Liver (tissue), 9 donors: Measurements from ENCODE around the gene DGKD. TPM values are rescaled to one million over a fixed set of nuclear protein-coding genes. Genes with fewer than 3 reads are reported as not detected.

Experiments
- DNase-seq: peaks from one replicate; pipeline ENCODE4 v3.0.0-alpha.2; 2017; ENCODE audit warnings: low spot score
- H3K27ac ChIP-seq, 2 donors: one replicate each; pipeline ENCODE4 v1.7.0; 2013; ENCODE audit warnings: inconsistent platforms in 2 of 2, low read length in 2 of 2, control low read depth in 1 of 2, low read depth in 1 of 2, mild to moderate bottlenecking in 1 of 2
- H3K27me3 ChIP-seq, 4 donors: one replicate each; pipeline versions ENCODE4 v1.6.1 to v1.7.0; 2013; ENCODE audit warnings: low read length in 3 of 4, inconsistent platforms in 1 of 4, mild to moderate bottlenecking in 1 of 4, moderate library complexity in 1 of 4; ENCODE audit not compliant: control insufficient read depth in 4 of 4, insufficient read depth in 4 of 4
- H3K36me3 ChIP-seq, 4 donors: one replicate each; pipeline versions ENCODE4 v1.6.1 to v1.7.0; 2013; ENCODE audit warnings: low read length in 3 of 4, mild to moderate bottlenecking in 3 of 4, low read depth in 1 of 4, moderate library complexity in 1 of 4; ENCODE audit not compliant: control insufficient read depth in 4 of 4, insufficient read depth in 3 of 4
- H3K4me1 ChIP-seq, 4 donors: one replicate each; pipeline versions ENCODE4 v1.6.1 to v1.7.0; 2013; ENCODE audit warnings: low read length in 3 of 4, mild to moderate bottlenecking in 3 of 4, moderate library complexity in 1 of 4; ENCODE audit not compliant: control insufficient read depth in 4 of 4, insufficient read depth in 4 of 4
- H3K4me3 ChIP-seq, 3 donors: one replicate each; pipeline versions ENCODE4 v1.6.1 to v1.7.0; 2013; ENCODE audit warnings: low read length in 3 of 3, control low read depth in 1 of 3, low read depth in 1 of 3, mild to moderate bottlenecking in 1 of 3
- H3K9ac ChIP-seq, 2 donors: one replicate each; pipeline ENCODE4 v1.7.0; 2013; ENCODE audit warnings: low read length in 2 of 2, mild to moderate bottlenecking in 2 of 2, moderate library complexity in 2 of 2, control low read depth in 1 of 2, low read depth in 1 of 2
- H3K9me3 ChIP-seq, 4 donors: one replicate each; pipeline versions ENCODE4 v1.6.1 to v1.7.0; 2013; ENCODE audit warnings: low read length in 3 of 4; ENCODE audit not compliant: control insufficient read depth in 4 of 4
- ATF3 ChIP-seq: IDR thresholded peaks from 2 replicates; pipeline ENCODE4 v1.6.1; 2016; ENCODE audit warnings: antibody characterized with exemption
- CTCF ChIP-seq: fragments of 150-350 bp; IDR thresholded peaks from 2 replicates; pipeline ENCODE4 v1.5.1; 2017; ENCODE audit warnings: improper control_type of control experiment, low read depth, low read length; ENCODE audit not compliant: missing input control
- EGR1 ChIP-seq, 2 donors: IDR thresholded peaks; 2 replicates each; pipeline ENCODE4 v1.6.1; 2016 to 2018; ENCODE audit warnings: antibody characterized with exemption in 2 of 2, low read depth in 2 of 2
- FOXA1 ChIP-seq: IDR thresholded peaks from 2 replicates; pipeline ENCODE4 v1.6.1; 2016; ENCODE audit warnings: antibody characterized with exemption
- FOXA2 ChIP-seq: IDR thresholded peaks from 2 replicates; pipeline ENCODE4 v1.6.1; 2016; ENCODE audit warnings: antibody characterized with exemption
- GABPA ChIP-seq, 2 donors: IDR thresholded peaks in 1 of 2; conservative IDR thresholded peaks in 1 of 2; 2 replicates each; pipeline ENCODE4 v1.6.1; 2016; ENCODE audit warnings: antibody characterized with exemption in 2 of 2, mild to moderate bottlenecking in 1 of 2, moderate library complexity in 1 of 2
- HNF4A ChIP-seq, 2 donors: conservative IDR thresholded peaks; 2 replicates each; pipeline ENCODE4 v1.6.1; 2016; ENCODE audit warnings: antibody characterized with exemption in 2 of 2, mild to moderate bottlenecking in 2 of 2
- HNF4G ChIP-seq: IDR thresholded peaks from 2 replicates; pipeline ENCODE4 v1.6.1; 2016; ENCODE audit warnings: antibody characterized with exemption
- JUND ChIP-seq, 2 donors: IDR thresholded peaks; 2 replicates each; pipeline ENCODE4 v1.6.1; 2016; ENCODE audit warnings: antibody characterized with exemption in 2 of 2
- NR2F2 ChIP-seq: IDR thresholded peaks from 2 replicates; pipeline ENCODE4 v1.6.1; 2016; ENCODE audit warnings: antibody characterized with exemption
- RAD21 ChIP-seq, 2 donors: IDR thresholded peaks; 2 replicates each; pipeline ENCODE4 v1.6.1; 2016; ENCODE audit warnings: antibody characterized with exemption in 2 of 2, mild to moderate bottlenecking in 2 of 2
- REST ChIP-seq: IDR thresholded peaks from 2 replicates; pipeline ENCODE4 v1.6.1; 2016; ENCODE audit warnings: antibody characterized with exemption, mild to moderate bottlenecking
- RXRA ChIP-seq, 2 donors: IDR thresholded peaks; 2 replicates each; pipeline ENCODE4 v1.6.1; 2017 to 2018; ENCODE audit warnings: antibody characterized with exemption in 2 of 2, mild to moderate bottlenecking in 1 of 2
- SP1 ChIP-seq: IDR thresholded peaks from 2 replicates; pipeline ENCODE4 v1.6.1; 2018; ENCODE audit warnings: antibody characterized with exemption, mild to moderate bottlenecking
- TAF1 ChIP-seq: conservative IDR thresholded peaks from 2 replicates; pipeline ENCODE4 v1.6.1; 2016; ENCODE audit warnings: antibody characterized with exemption, mild to moderate bottlenecking
- YY1 ChIP-seq: IDR thresholded peaks from 2 replicates; pipeline ENCODE4 v1.6.1; 2016; ENCODE audit warnings: antibody characterized with exemption, mild to moderate bottlenecking
- ZBTB33 ChIP-seq: IDR thresholded peaks from 2 replicates; pipeline ENCODE4 v1.6.1; 2016; ENCODE audit warnings: antibody characterized with exemption
- WGBS: extraction: QIAGEN DNeasy Blood & Tissue Kit; methylation state at CpG from one replicate; pipeline ENCODE4 v1.1.7; 2013; 5-methylcytosine and 5-hydroxymethylcytosine counted together
- polyA plus RNA-seq, 2 donors: library from polyadenylated mRNA; stranded (reverse) in 1 of 2; unstranded in 1 of 2; fragments of 200-250 nt in 1 of 2; fragments of >200 nt in 1 of 2; fragmentation: Nextera tagmentation in 1 of 2; extraction: Ambion mirVana in 1 of 2; gene quantifications; one replicate each; pipeline versions ENCODE4 v1.2.1 to v1.2.3, GENCODE V29; 2013 to 2015
- total RNA-seq, 2 donors: library from RNA; depleted of rRNA; stranded (reverse); fragments of >200 nt; gene quantifications; one replicate each; pipeline ENCODE4 v1.2.3, GENCODE V29; 2014
- donor health status: healthy.
- donor health status: healthy.
- donor health status: healthy.
- donor health status: healthy.
- donor health status: healthy.

Gene DGKD
- total and polyA plus RNA-seq, 4 donors = 4.8 to 16.4 (median 8.2) TPM

GRCh38 chr2:233404222-233404621 is 49.9 kb downstream of the DGKD start:
- peaks cover 2 to 16% (median 9%) of the 10 kb centered on the region in 4 donors for H3K4me1 ChIP-seq
- no peak for DNase-seq
- no peak for TF ChIP-seq JUND (IDR thresholded peaks at IDR 0.05)
- no peak for TF ChIP-seq NR2F2
- TF ChIP-seq YY1 = no peak
- peak; percentile 66 for TF ChIP-seq CTCF
- TF ChIP-seq FOXA2 = no peak
- TF ChIP-seq GABPA (IDR thresholded peaks at IDR 0.05 in 1 of 2, conservative IDR thresholded peaks at IDR 0.05 in 1 of 2) = no peak
- peak; percentile 87 to 88 for TF ChIP-seq RAD21 (IDR thresholded peaks at IDR 0.05)
- H3K27me3 ChIP-seq = no peaks in the 10 kb centered on the region
- no peaks in the 10 kb centered on the region for H3K9me3 ChIP-seq
- peaks cover 0 to 7% (median 1%) of the 10 kb centered on the region in 4 donors for H3K36me3 ChIP-seq
- no peak overlapping the region for H3K9ac ChIP-seq
- H3K4me3 ChIP-seq = no peak overlapping the region
- H3K27ac ChIP-seq = no peak overlapping the region

GRCh38 chr2:233406865-233407264 is 52.6 kb downstream of the DGKD start:
- no peak for DNase-seq
- no peaks in the 10 kb centered on the region for H3K27me3 ChIP-seq
- H3K4me3 ChIP-seq = no peak overlapping the region
- no peak overlapping the region for H3K9ac ChIP-seq
- H3K27ac ChIP-seq = no peak overlapping the region
- 87% methylated on average over 2 of the region's 2 CpGs for WGBS
- peaks cover 0 to 4% (median 1%) of the 10 kb centered on the region in 4 donors for H3K9me3 ChIP-seq
- TF ChIP-seq HNF4G (no peak), JUND (IDR thresholded peaks at IDR 0.05) (no peak), NR2F2 (no peak), REST (no peak), FOXA1 (no peak), RXRA (IDR thresholded peaks at IDR 0.05) (no peak), GABPA (IDR thresholded peaks at IDR 0.05 in 1 of 2, conservative IDR thresholded peaks at IDR 0.05 in 1 of 2) (no peak), FOXA2 (no peak), CTCF (no peak), SP1 (no peak), TAF1 (no peak), RAD21 (IDR thresholded peaks at IDR 0.05) (no peak), ZBTB33 (no peak), HNF4A (conservative IDR thresholded peaks at IDR 0.05) (no peak), ATF3 (no peak), YY1 (no peak), EGR1 (IDR thresholded peaks at IDR 0.05; ENCODE audit: low read depth in 2 of 2) (no peak)
- peaks cover 2 to 16% (median 9%) of the 10 kb centered on the region in 4 donors for H3K4me1 ChIP-seq
- no peaks in the 10 kb centered on the region for H3K36me3 ChIP-seq
